Measurements from ENCODE around the gene PCMT1.

DNA sequence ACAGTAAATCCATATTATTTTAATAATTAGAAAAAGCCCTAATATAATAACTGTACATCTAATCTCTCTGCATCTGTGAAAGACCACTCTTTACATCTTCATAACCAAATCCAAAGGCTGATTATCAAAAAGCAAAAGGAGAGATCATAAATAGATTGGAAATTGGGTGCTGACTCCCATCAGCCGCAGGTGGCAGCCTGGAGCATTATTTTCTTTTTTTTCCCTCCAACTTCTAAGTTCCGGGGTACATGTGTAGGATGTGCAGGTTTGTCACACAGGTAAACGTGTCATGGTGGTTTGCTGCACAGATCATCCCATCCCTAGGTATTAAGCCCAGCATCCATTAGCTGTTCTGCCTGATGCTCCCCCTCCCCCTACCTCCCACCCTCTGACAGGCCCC, 84.1 kb downstream of the PCMT1 start:
- TF ChIP-seq, protein P1, sequence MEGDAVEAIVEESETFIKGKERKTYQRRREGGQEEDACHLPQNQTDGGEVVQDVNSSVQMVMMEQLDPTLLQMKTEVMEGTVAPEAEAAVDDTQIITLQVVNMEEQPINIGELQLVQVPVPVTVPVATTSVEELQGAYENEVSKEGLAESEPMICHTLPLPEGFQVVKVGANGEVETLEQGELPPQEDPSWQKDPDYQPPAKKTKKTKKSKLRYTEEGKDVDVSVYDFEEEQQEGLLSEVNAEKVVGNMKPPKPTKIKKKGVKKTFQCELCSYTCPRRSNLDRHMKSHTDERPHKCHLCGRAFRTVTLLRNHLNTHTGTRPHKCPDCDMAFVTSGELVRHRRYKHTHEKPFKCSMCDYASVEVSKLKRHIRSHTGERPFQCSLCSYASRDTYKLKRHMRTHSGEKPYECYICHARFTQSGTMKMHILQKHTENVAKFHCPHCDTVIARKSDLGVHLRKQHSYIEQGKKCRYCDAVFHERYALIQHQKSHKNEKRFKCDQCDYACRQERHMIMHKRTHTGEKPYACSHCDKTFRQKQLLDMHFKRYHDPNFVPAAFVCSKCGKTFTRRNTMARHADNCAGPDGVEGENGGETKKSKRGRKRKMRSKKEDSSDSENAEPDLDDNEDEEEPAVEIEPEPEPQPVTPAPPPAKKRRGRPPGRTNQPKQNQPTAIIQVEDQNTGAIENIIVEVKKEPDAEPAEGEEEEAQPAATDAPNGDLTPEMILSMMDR (IDR thresholded peaks at IDR 0.05), result no peak
- TF ChIP-seq POLR2A (IDR thresholded peaks at IDR 0.05), result no peak

Measured in testis (tissue), 2 donors.